Measurements from ENCODE around the gene PCDH15.

The PCDH15 gene

GRCh38 chr10:54808186-54808935 lies 7.3 kb upstream of the PCDH15 start:
- Histone ChIP-seq H3K9ac (ENCODE audit: low read depth, low read length) (no peak overlapping the region), H4K20me1 (ENCODE audit: insufficient read depth, low read length) (no peaks in the 10 kb centered on the region), H3K27me3 (ENCODE audit: insufficient read depth, low read length, poor library complexity) (no peaks in the 10 kb centered on the region), H3K36me3 (ENCODE audit: insufficient read depth, low read length) (no peaks in the 10 kb centered on the region), H3K4me1 (ENCODE audit: insufficient read depth, low read length) (no peaks in the 10 kb centered on the region; the same call in 1 of the 2 replicates), H3K27ac (ENCODE audit: low read length) (no peak overlapping the region), H3K79me2 (ENCODE audit: insufficient read depth, low read length) (no peaks in the 10 kb centered on the region), H3K4me2 (ENCODE audit: insufficient read depth, low read length) (no peak overlapping the region), H2AFZ (ENCODE audit: low read depth, low read length) (no peak overlapping the region), H3K9me3 (ENCODE audit: insufficient read depth, low read length, severe bottlenecking) (no peaks in the 10 kb centered on the region), H3K4me3 (ENCODE audit: low read depth in 1 of 2, low read length in 2 of 2) (no peak overlapping the region)
- ATAC-seq (ENCODE audit: insufficient read depth, low read depth) (no peak), DNase-seq (no peak)
- TF ChIP-seq, protein P1, sequence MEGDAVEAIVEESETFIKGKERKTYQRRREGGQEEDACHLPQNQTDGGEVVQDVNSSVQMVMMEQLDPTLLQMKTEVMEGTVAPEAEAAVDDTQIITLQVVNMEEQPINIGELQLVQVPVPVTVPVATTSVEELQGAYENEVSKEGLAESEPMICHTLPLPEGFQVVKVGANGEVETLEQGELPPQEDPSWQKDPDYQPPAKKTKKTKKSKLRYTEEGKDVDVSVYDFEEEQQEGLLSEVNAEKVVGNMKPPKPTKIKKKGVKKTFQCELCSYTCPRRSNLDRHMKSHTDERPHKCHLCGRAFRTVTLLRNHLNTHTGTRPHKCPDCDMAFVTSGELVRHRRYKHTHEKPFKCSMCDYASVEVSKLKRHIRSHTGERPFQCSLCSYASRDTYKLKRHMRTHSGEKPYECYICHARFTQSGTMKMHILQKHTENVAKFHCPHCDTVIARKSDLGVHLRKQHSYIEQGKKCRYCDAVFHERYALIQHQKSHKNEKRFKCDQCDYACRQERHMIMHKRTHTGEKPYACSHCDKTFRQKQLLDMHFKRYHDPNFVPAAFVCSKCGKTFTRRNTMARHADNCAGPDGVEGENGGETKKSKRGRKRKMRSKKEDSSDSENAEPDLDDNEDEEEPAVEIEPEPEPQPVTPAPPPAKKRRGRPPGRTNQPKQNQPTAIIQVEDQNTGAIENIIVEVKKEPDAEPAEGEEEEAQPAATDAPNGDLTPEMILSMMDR (IDR thresholded peaks at IDR 0.05; ENCODE audit: borderline replicate concordance, extremely low read depth, low read length, poor library complexity, severe bottlenecking), result no peak
- no peak for TF ChIP-seq EZH2 (IDR thresholded peaks at IDR 0.05; ENCODE audit: borderline replicate concordance, low read depth, low read length, severe bottlenecking)

- Histone ChIP-seq H3K4me2 (ENCODE audit: insufficient read depth, low read length) (no peak overlapping the region), H3K27ac (ENCODE audit: low read length) (no peak overlapping the region), H4K20me1 (ENCODE audit: insufficient read depth, low read length) (no peaks in the 10 kb centered on the region), H2AFZ (ENCODE audit: low read depth, low read length) (no peak overlapping the region), H3K4me3 (ENCODE audit: low read depth in 1 of 2, low read length in 2 of 2) (no peak overlapping the region), H3K9me3 (ENCODE audit: insufficient read depth, low read length, severe bottlenecking) (no peaks in the 10 kb centered on the region), H3K79me2 (ENCODE audit: insufficient read depth, low read length) (no peaks in the 10 kb centered on the region), H3K27me3 (ENCODE audit: insufficient read depth, low read length, poor library complexity) (no peaks in the 10 kb centered on the region), H3K9ac (ENCODE audit: low read depth, low read length) (no peak overlapping the region), H3K4me1 (ENCODE audit: insufficient read depth, low read length) (no peaks in the 10 kb centered on the region), H3K36me3 (ENCODE audit: insufficient read depth, low read length) (no peaks in the 10 kb centered on the region)
- TF ChIP-seq EZH2 (IDR thresholded peaks at IDR 0.05; ENCODE audit: borderline replicate concordance, low read depth, low read length, severe bottlenecking), result no peak
- TF ChIP-seq, protein P1 (IDR thresholded peaks at IDR 0.05; ENCODE audit: borderline replicate concordance, extremely low read depth, low read length, poor library complexity, severe bottlenecking), result no peak
- ATAC-seq (ENCODE audit: insufficient read depth, low read depth) (no peak), DNase-seq (no peak)
These were observed 1.5 kb downstream of the PCDH15 start for GRCh38 chr10:54799506-54799905.

GRCh38 chr10:54797636-54798321 lies 3.3 kb downstream of the PCDH15 start:
- no peak for DNase-seq
- Histone ChIP-seq H3K4me2 (ENCODE audit: insufficient read depth, low read length) (no peak overlapping the region), H3K4me1 (ENCODE audit: insufficient read depth, low read length) (no peaks in the 10 kb centered on the region), H2AFZ (ENCODE audit: low read depth, low read length) (no peak overlapping the region), H3K9me3 (ENCODE audit: insufficient read depth, low read length, severe bottlenecking) (no peaks in the 10 kb centered on the region), H3K36me3 (ENCODE audit: insufficient read depth, low read length) (no peaks in the 10 kb centered on the region), H4K20me1 (ENCODE audit: insufficient read depth, low read length) (no peaks in the 10 kb centered on the region), H3K4me3 (ENCODE audit: low read depth in 1 of 2, low read length in 2 of 2) (no peak overlapping the region), H3K79me2 (ENCODE audit: insufficient read depth, low read length) (no peaks in the 10 kb centered on the region), H3K9ac (ENCODE audit: low read depth, low read length) (no peak overlapping the region), H3K27ac (ENCODE audit: low read length) (no peak overlapping the region), H3K27me3 (ENCODE audit: insufficient read depth, low read length, poor library complexity) (no peaks in the 10 kb centered on the region)
- no peak for TF ChIP-seq EZH2 (IDR thresholded peaks at IDR 0.05; ENCODE audit: borderline replicate concordance, low read depth, low read length, severe bottlenecking)
- TF ChIP-seq, protein P1 (IDR thresholded peaks at IDR 0.05; ENCODE audit: borderline replicate concordance, extremely low read depth, low read length, poor library complexity, severe bottlenecking), result no peak
- ATAC-seq (ENCODE audit: insufficient read depth, low read depth), result no peak

All from DND-41 (cell line).